ENCODE results near the gene ERBIN.

ERBIN gene

DNA sequence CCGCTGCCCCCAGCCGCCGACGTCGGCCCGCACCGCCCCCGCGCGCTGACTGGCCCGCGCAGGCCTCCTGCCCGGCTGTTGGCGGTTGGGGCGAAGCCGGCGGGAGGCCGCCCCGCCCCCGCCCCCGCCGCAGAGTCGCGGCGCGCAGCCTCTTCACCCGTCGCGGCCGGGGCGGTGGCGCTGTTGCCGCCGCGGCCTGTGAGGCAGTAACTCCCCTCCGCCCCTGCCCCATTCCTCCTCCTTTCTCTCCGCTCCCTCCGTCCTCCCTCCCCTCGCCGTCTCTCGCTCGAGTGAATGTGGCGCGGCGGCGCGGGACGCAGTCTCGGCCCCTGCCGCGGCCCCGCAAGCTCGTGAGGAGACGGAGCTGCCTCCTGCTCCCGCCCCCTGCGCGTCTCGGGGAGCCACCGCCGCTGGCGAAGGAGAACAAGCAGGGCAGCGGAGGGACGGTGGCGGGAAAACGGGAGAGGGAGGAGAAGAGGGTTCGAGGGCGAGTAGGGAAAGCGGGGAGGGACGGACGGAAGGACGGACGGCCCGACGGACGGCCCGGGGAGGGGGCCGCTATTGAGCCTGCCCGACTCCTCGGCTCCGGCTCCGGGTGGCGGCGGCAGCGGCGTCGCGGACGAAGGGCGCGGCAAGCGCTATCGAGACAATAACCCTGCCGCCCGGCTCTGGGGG, 637 bp upstream of the ERBIN start:
- Histone ChIP-seq H3K27ac (peak overlapping the region; percentile 99 to 100 (median 100)), H3K36me3 (peaks cover 11 to 15% (median 14%) of the 10 kb centered on the region in 11 experiments; a peak in 20 of 22 replicates), H3K9ac (peak overlapping the region; percentile 98 to 100 (median 100)), H3K4me2 (peak overlapping the region; percentile 79 to 95 (median 84)), H3K4me1 (peaks cover 17 to 45% (median 29%) of the 10 kb centered on the region in 10 experiments), H3K27me3 (no peaks in the 10 kb centered on the region), H4K20me1 (peaks cover 21 to 41% (median 36%) of the 10 kb centered on the region in 11 experiments; a peak in 21 of 22 replicates), H3K9me3 (replicated peaks in 1 of 11) (no peaks in the 10 kb centered on the region), H3K4me3 (peak overlapping the region; percentile 80 to 99 (median 92))
- TF ChIP-seq Cebpa-rat (IDR thresholded peaks at IDR 0.05), result no peak

DNA sequence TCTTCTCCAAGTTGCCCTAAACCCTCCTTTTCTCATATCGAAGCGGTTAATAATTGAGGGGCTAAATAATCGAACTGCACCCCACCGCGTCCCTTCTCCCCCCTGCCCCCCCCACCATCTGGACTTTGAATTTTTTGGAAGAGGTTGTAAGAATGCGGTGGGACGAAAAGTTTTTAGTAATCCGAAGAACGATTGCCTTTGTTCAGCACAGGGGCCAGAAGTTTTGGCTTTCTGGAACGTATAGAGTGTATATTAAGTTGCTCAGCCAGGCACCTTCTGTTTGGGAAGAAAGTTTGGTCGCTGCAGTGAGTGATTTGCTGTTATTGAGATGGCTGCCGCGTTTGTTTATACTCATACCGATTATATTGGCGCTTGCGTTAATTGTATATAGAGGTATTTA, 518 bp downstream of the ERBIN start:
- Histone ChIP-seq H3K9me3 (replicated peaks in 1 of 11) (peaks cover 0 to 7% (median 2%) of the 10 kb centered on the region in 11 experiments; a peak in 5 of 22 replicates), H3K27ac (peak overlapping the region; percentile 99 to 100 (median 100)), H3K4me2 (peak overlapping the region; percentile 73 to 95 (median 84); a peak in 21 of 22 replicates), H3K9ac (peak overlapping the region; percentile 98 to 100 (median 100)), H3K4me1 (peaks cover 17 to 47% (median 29%) of the 10 kb centered on the region in 10 experiments), H4K20me1 (peaks cover 21 to 51% (median 46%) of the 10 kb centered on the region in 11 experiments; a peak in 21 of 22 replicates), H3K27me3 (no peaks in the 10 kb centered on the region), H3K36me3 (peaks cover 13 to 26% (median 24%) of the 10 kb centered on the region in 11 experiments; a peak in 21 of 22 replicates), H3K4me3 (peak overlapping the region; percentile 80 to 99 (median 92))
- no peak for TF ChIP-seq Cebpa-rat (IDR thresholded peaks at IDR 0.05)

GRCh38 chr5:65927503-65928321, 1.3 kb downstream of the ERBIN start:
- Histone ChIP-seq H3K4me1 (peaks cover 17 to 55% (median 29%) of the 10 kb centered on the region in 10 experiments), H3K4me2 (peak overlapping the region; percentile 73 to 95 (median 84)), H3K9ac (peak overlapping the region; percentile 98 to 100 (median 100)), H3K27me3 (no peaks in the 10 kb centered on the region), H3K27ac (peak overlapping the region; percentile 99 to 100 (median 100)), H3K4me3 (peak overlapping the region; percentile 80 to 99 (median 92)), H4K20me1 (peaks cover 23 to 60% (median 54%) of the 10 kb centered on the region in 11 experiments; a peak in 21 of 22 replicates), H3K36me3 (peaks cover 20 to 35% (median 33%) of the 10 kb centered on the region in 11 experiments; a peak in 21 of 22 replicates), H3K9me3 (replicated peaks in 1 of 11) (peaks cover 0 to 13% (median 10%) of the 10 kb centered on the region in 11 experiments; a peak in 12 of 22 replicates)
- no peak for TF ChIP-seq Cebpa-rat (IDR thresholded peaks at IDR 0.05)

- Histone ChIP-seq H4K20me1 (peaks cover 25 to 66% (median 60%) of the 10 kb centered on the region in 11 experiments; a peak in 21 of 22 replicates), H3K4me3 (peak overlapping the region; percentile 80 to 99 (median 92)), H3K4me1 (peaks cover 17 to 61% (median 29%) of the 10 kb centered on the region in 10 experiments), H3K36me3 (peaks cover 27 to 41% (median 39%) of the 10 kb centered on the region in 11 experiments; a peak in 21 of 22 replicates), H3K27me3 (no peaks in the 10 kb centered on the region), H3K4me2 (peak overlapping the region; percentile 73 to 95 (median 84)), H3K27ac (peak overlapping the region; percentile 99 to 100 (median 100); a peak in 20 of 22 replicates), H3K9me3 (replicated peaks in 1 of 11) (peaks cover 0 to 18% (median 16%) of the 10 kb centered on the region in 11 experiments; a peak in 14 of 22 replicates), H3K9ac (peak overlapping the region; percentile 98 to 100 (median 100))
- TF ChIP-seq Cebpa-rat (IDR thresholded peaks at IDR 0.05), result no peak
These were observed 2.0 kb downstream of the ERBIN start for GRCh38 chr5:65928322-65928752.

DNA sequence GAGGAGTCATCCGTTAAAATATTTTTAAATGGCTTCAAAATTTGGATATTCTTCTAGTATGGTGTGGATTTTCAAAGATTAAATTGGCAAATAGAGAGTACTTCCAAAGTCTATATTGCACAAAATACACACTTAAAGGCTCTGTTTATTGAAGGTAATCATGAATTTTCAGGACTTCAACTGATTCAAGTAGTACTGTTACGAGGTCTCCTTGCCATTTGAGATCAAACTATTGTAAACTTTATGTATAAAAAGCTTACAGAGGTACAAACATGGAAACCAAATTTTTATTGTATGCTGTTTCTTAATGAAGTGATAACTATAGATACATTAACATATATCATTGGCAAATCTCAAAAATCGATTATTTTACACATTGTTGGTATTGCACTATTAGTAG, 2.5 kb downstream of the ERBIN start:
- H3K4me2 ChIP-seq, result peak overlapping the region; percentile 73 to 95 (median 84); a peak in 21 of 22 replicates
- no peak for TF ChIP-seq Cebpa-rat (IDR thresholded peaks at IDR 0.05)
- peaks cover 0 to 24% (median 21%) of the 10 kb centered on the region in 11 experiments; a peak in 16 of 22 replicates for H3K9me3 ChIP-seq (replicated peaks in 1 of 11)
- peak overlapping the region in 8 of 11 experiments; percentile 99 to 100 (median 100); a peak in 8 of 22 replicates for H3K27ac ChIP-seq
- peaks cover 32 to 46% (median 44%) of the 10 kb centered on the region in 11 experiments; a peak in 21 of 22 replicates for H3K36me3 ChIP-seq
- peaks cover 17 to 64% (median 27%) of the 10 kb centered on the region in 10 experiments for H3K4me1 ChIP-seq
- no peaks in the 10 kb centered on the region for H3K27me3 ChIP-seq
- peak overlapping the region; percentile 80 to 99 (median 92) for H3K4me3 ChIP-seq
- H3K9ac ChIP-seq, result peak overlapping the region; percentile 98 to 100 (median 100); a peak in 20 of 22 replicates
- peaks cover 25 to 71% (median 65%) of the 10 kb centered on the region in 11 experiments; a peak in 21 of 22 replicates for H4K20me1 ChIP-seq

- Histone ChIP-seq H3K9ac (no peak overlapping the region), H3K4me2 (peak overlapping the region in 2 of 11 experiments; percentile 28 to 95; a peak in 3 of 22 replicates), H3K4me1 (peaks cover 6 to 80% (median 16%) of the 10 kb centered on the region in 10 experiments; a peak in 19 of 20 replicates), H3K4me3 (no peak overlapping the region), H4K20me1 (peaks cover 35 to 100% (median 87%) of the 10 kb centered on the region in 11 experiments; a peak in 21 of 22 replicates), H3K27ac (no peak overlapping the region), H3K36me3 (peaks cover 57 to 84% (median 77%) of the 10 kb centered on the region in 11 experiments), H3K9me3 (replicated peaks in 1 of 11) (peaks cover 0 to 59% (median 51%) of the 10 kb centered on the region in 11 experiments; a peak in 20 of 22 replicates), H3K27me3 (no peaks in the 10 kb centered on the region)
- no peak for TF ChIP-seq Cebpa-rat (IDR thresholded peaks at IDR 0.05)
These were observed 6.3 kb downstream of the ERBIN start for GRCh38 chr5:65932676-65933075.

DNA sequence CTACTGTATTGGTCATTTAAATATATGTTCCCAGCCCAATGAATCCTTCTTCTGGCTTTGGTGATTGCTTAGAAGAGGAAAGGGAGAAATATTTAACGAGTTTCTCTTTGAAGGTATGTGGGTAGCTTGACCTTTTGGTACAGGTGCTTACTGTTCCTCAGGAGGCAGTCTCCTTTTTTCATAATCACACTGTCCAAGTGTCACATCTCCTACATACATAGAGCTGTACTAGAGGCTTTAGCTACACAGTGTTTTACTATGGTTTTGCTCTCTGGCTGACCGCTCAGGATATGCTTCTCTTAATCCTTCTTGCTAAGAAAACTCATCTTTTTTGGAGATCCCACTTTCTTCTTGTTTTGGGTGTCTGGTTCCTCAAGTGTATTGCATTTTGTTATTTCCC, 6.9 kb downstream of the ERBIN start:
- Histone ChIP-seq H3K27ac (no peak overlapping the region), H3K9ac (no peak overlapping the region), H3K4me3 (no peak overlapping the region), H3K4me1 (peaks cover 6 to 80% (median 16%) of the 10 kb centered on the region in 10 experiments; a peak in 19 of 20 replicates), H3K36me3 (peaks cover 63 to 90% (median 83%) of the 10 kb centered on the region in 11 experiments), H4K20me1 (peaks cover 34 to 100% (median 82%) of the 10 kb centered on the region in 11 experiments; a peak in 21 of 22 replicates), H3K4me2 (peak overlapping the region in 2 of 11 experiments; percentile 28 to 95; a peak in 2 of 22 replicates), H3K27me3 (no peaks in the 10 kb centered on the region), H3K9me3 (replicated peaks in 1 of 11) (peaks cover 5 to 66% (median 57%) of the 10 kb centered on the region in 11 experiments)
- TF ChIP-seq Cebpa-rat (IDR thresholded peaks at IDR 0.05), result no peak

DNA sequence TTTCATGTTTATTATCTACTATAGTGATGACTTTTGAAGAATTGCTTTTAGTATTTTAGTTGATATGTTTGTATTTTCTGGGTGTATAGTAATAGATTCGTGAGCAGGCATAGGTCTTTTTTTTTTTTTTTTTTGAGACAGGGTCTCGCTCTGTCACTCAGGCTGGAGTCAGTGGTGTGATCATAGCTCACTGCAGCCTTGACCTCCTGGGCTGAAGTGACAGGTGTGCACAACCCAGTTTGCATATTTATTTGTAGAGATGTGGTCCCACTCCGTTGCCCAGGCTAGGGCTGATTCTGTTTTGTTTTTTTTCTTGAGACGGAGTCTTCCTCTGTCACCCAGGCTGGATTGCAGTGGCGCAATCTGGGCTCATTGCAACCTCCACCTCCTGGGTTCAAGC, 11.9 kb downstream of the ERBIN start:
- H3K4me2 ChIP-seq, result no peak overlapping the region
- no peak overlapping the region for H3K27ac ChIP-seq
- no peak for TF ChIP-seq Cebpa-rat (IDR thresholded peaks at IDR 0.05)
- H3K4me1 ChIP-seq, result peaks cover 0 to 39% (median 0%) of the 10 kb centered on the region in 10 experiments; a peak in 4 of 20 replicates
- peaks cover 55 to 85% (median 75%) of the 10 kb centered on the region in 11 experiments for H3K36me3 ChIP-seq
- peak overlapping the region in 1 of 10 experiments; percentile 18; a peak in 3 of 20 replicates for H3K4me3 ChIP-seq
- no peaks in the 10 kb centered on the region for H3K27me3 ChIP-seq
- peaks cover 11 to 84% (median 38%) of the 10 kb centered on the region in 11 experiments; a peak in 16 of 22 replicates for H4K20me1 ChIP-seq
- H3K9ac ChIP-seq, result no peak overlapping the region
- peaks cover 18 to 84% (median 75%) of the 10 kb centered on the region in 11 experiments for H3K9me3 ChIP-seq (replicated peaks in 1 of 11)
